HepG2 (cell line): ENCODE data around the gene CYP4B1. TPM values are rescaled to one million over a fixed set of nuclear protein-coding genes. Genes with fewer than 3 reads are reported as not detected.

Source experiments
- ATAC-seq: fragments of 200-7000 bp; cut with Tn5 transposase; 3 replicates; pipeline ENCODE4 v1.9.1; 2020; ENCODE audit warnings: mild to moderate bottlenecking, moderate library complexity
- BruUV-seq: library from RNA; stranded (reverse); fragments of 400-500 nt; replicated peaks from 2 replicates; lab custom pipeline; 2021; lab: Mats Ljungman, UMichigan
- CTCF ChIA-PET: fragments of 300-600 bp; formaldehyde crosslinking; extraction: SDS; loops from one replicate; lab custom pipeline; 2021; ENCODE audit warnings: low total read pairs, inconsistent platforms, low intra/inter-chr PET ratio; lab: Yijun Ruan, JAX
- POLR2A ChIA-PET: fragments of 350-600 bp; sonication (Branson Sonifier 250); formaldehyde crosslinking; loops from one replicate; lab custom pipeline; 2020; ENCODE audit warnings: antibody characterized with exemption, inconsistent platforms; lab: Yijun Ruan, JAX
- DNase-seq: peaks from one replicate; pipeline ENCODE4 v3.0.0-alpha.2; 2015; ENCODE audit warnings: low spot score
- FAIRE-seq: peaks from 3 replicates; lab custom pipeline; 2011; peaks lifted over from hg19 to GRCh38; lab: Jason Lieb, UNC
- H2AFZ ChIP-seq: one replicate; pipeline ENCODE4 v1.6.1; 2011; ENCODE audit warnings: low read length, inconsistent platforms
- H3K27ac ChIP-seq: fragments of 300-600 bp; 3 replicates; pipeline ENCODE4 v1.8.0; 2011; ENCODE audit warnings: mixed run types, mild to moderate bottlenecking, mixed read lengths, low read length, inconsistent platforms; ENCODE audit not compliant: insufficient read depth; ENCODE audit errors: extremely low read length
- H3K27me3 ChIP-seq, 2 experiments: fragments of 200-600 bp in 1 of 2; 2 replicates in 1 of 2; 3 replicates in 1 of 2; pipeline versions ENCODE4 v1.6.0 to v1.8.0; 2011; ENCODE audit warnings: low read length in 2 of 2, mild to moderate bottlenecking in 2 of 2, moderate library complexity in 2 of 2, inconsistent platforms in 1 of 2; ENCODE audit not compliant: insufficient read depth in 2 of 2, control insufficient read depth in 1 of 2
- H3K36me3 ChIP-seq, 2 experiments: fragments of 200-600 bp in 1 of 2; replicated peaks in 1 of 2; 2 replicates in 1 of 2; 3 replicates in 1 of 2; pipeline versions ENCODE4 v1.5.1 to v1.8.0; 2011; ENCODE audit warnings: low read length in 2 of 2, inconsistent platforms in 1 of 2; ENCODE audit not compliant: insufficient read depth in 2 of 2, control insufficient read depth in 1 of 2
- H3K4me1 ChIP-seq: 2 replicates; pipeline ENCODE4 v1.5.1; 2012; ENCODE audit warnings: low read length, inconsistent platforms; ENCODE audit not compliant: insufficient read depth
- H3K4me2 ChIP-seq: 2 replicates; pipeline ENCODE4 v1.6.0; 2011; ENCODE audit warnings: low read depth, low read length, inconsistent platforms
- H3K4me3 ChIP-seq, 3 experiments: fragments of 200-600 bp in 1 of 3; sonication (generic), shearing (Covaris generic) in 1 of 3; replicated peaks in 1 of 3; 2 replicates each; pipeline ENCODE4 v1.5.1; 2011 to 2016; ENCODE audit warnings: low read length in 3 of 3, inconsistent platforms in 2 of 3, low read depth in 2 of 3, mild to moderate bottlenecking in 2 of 3, control low read depth in 1 of 3, mixed read lengths in 1 of 3; ENCODE audit not compliant: insufficient read depth in 1 of 3
- H3K79me2 ChIP-seq: one replicate; pipeline ENCODE4 v1.6.1; 2011; ENCODE audit warnings: low read length, inconsistent platforms; ENCODE audit not compliant: insufficient read depth
- H3K9ac ChIP-seq: 2 replicates; pipeline ENCODE4 v1.6.0; 2011; ENCODE audit warnings: mild to moderate bottlenecking, low read depth, low read length, inconsistent platforms; ENCODE audit not compliant: insufficient read depth
- H3K9me3 ChIP-seq: 2 replicates; pipeline ENCODE4 v1.5.1; 2012; ENCODE audit warnings: mild to moderate bottlenecking, low read length
- H4K20me1 ChIP-seq: 2 replicates; pipeline ENCODE4 v1.6.0; 2011; ENCODE audit warnings: inconsistent platforms, mild to moderate bottlenecking, low read length, moderate library complexity; ENCODE audit not compliant: insufficient read depth
- ATF7-NPFF ChIP-seq: sonication (generic); formaldehyde crosslinking; IDR thresholded peaks from 2 replicates; pipeline ENCODE4 v1.8.1; 2023; ENCODE audit warnings: mild to moderate bottlenecking, low read depth, missing genetic modification reagents, moderate library complexity
- EED ChIP-seq: sonication (generic); formaldehyde crosslinking; IDR thresholded peaks from 2 replicates; pipeline ENCODE4 v1.5.0; 2020; ENCODE audit warnings: mild to moderate bottlenecking, missing genetic modification reagents
- GTF3A ChIP-seq: sonication (generic); formaldehyde crosslinking; conservative IDR thresholded peaks from 2 replicates; pipeline ENCODE4 v1.4.0; 2020; ENCODE audit warnings: mild to moderate bottlenecking, missing genetic modification reagents
- HNRNPLL ChIP-seq: fragments of 200-400 bp; formaldehyde crosslinking; IDR thresholded peaks from 2 replicates; pipeline ENCODE4 v1.6.1; 2017; ENCODE audit warnings: mild to moderate bottlenecking, low read depth, low read length; ENCODE audit not compliant: poor library complexity, severe bottlenecking
- IKZF4 ChIP-seq: sonication (generic); formaldehyde crosslinking; IDR thresholded peaks from 2 replicates; pipeline ENCODE4 v1.5.1; 2020; ENCODE audit warnings: borderline replicate concordance, mild to moderate bottlenecking, low read depth, missing genetic modification reagents; ENCODE audit errors: not compliant biosample characterization
- PHF20 ChIP-seq: sonication (generic); formaldehyde crosslinking; IDR thresholded peaks from 2 replicates; pipeline ENCODE4 v1.5.0; 2020; ENCODE audit warnings: mild to moderate bottlenecking, missing genetic modification reagents
- RBM22 ChIP-seq: fragments of 200-400 bp; formaldehyde crosslinking; optimal IDR thresholded peaks from 2 replicates; pipeline ENCODE3; 2017; ENCODE audit warnings: mild to moderate bottlenecking, low read length, moderate library complexity
- STAG1 ChIP-seq: sonication (generic); formaldehyde crosslinking; IDR thresholded peaks from 2 replicates; pipeline ENCODE4 v1.4.0; 2020; ENCODE audit warnings: missing genetic modification reagents
- TP53 ChIP-seq: sonication (generic); formaldehyde crosslinking; conservative IDR thresholded peaks from 2 replicates; pipeline ENCODE4 v1.4.0; 2020; ENCODE audit warnings: missing genetic modification reagents
- ZBTB3 ChIP-seq: sonication (generic); formaldehyde crosslinking; IDR thresholded peaks from 2 replicates; pipeline ENCODE4 v1.4.0; 2020; ENCODE audit warnings: low read depth, mild to moderate bottlenecking, moderate library complexity, missing genetic modification reagents, borderline replicate concordance
- ZIK1 ChIP-seq: sonication (generic); formaldehyde crosslinking; IDR thresholded peaks from 2 replicates; pipeline ENCODE4 v1.5.0; 2020; ENCODE audit warnings: mild to moderate bottlenecking, low read depth, missing genetic modification reagents, borderline replicate concordance
- ZNF225 ChIP-seq: sonication (generic); formaldehyde crosslinking; IDR thresholded peaks from 2 replicates; pipeline ENCODE4 v1.4.0; 2020; ENCODE audit warnings: mild to moderate bottlenecking, missing genetic modification reagents
- ZNF652 ChIP-seq: IDR thresholded peaks from 2 replicates; pipeline ENCODE4 v1.6.1; 2016; ENCODE audit warnings: low read depth, borderline replicate concordance
- ZNF660 ChIP-seq: sonication (generic); formaldehyde crosslinking; IDR thresholded peaks from 2 replicates; pipeline ENCODE4 v1.5.1; 2020; ENCODE audit warnings: mild to moderate bottlenecking, low read depth, missing genetic modification reagents, borderline replicate concordance
- ZNF781 ChIP-seq: sonication (generic); formaldehyde crosslinking; IDR thresholded peaks from 2 replicates; pipeline ENCODE4 v1.5.1; 2020; ENCODE audit warnings: borderline replicate concordance, mild to moderate bottlenecking, missing genetic modification reagents; ENCODE audit errors: not compliant biosample characterization
- ZSCAN25 ChIP-seq: sonication (generic); formaldehyde crosslinking; IDR thresholded peaks from 2 replicates; pipeline ENCODE4 v1.8.0; 2022; ENCODE audit warnings: mild to moderate bottlenecking, missing genetic modification reagents
- ZSCAN29 ChIP-seq: sonication (generic); formaldehyde crosslinking; conservative IDR thresholded peaks from 2 replicates; pipeline ENCODE4 v1.4.0; 2020; ENCODE audit warnings: mild to moderate bottlenecking, missing genetic modification reagents
- WGBS: methylation state at CpG from one replicate; pipeline ENCODE4 v1.1.6; 2017; ENCODE audit warnings: low lambda C conversion rate; 5-methylcytosine and 5-hydroxymethylcytosine counted together
- in situ Hi-C: cut with HindIII; loops from 2 replicates; pipeline ENCODE4 v1.10.0; 2017; ENCODE audit warnings: low pct_unique_long_range_greater_than_20kb; ENCODE audit not compliant: extremely low pct_ligation_motif_present
- intact Hi-C: fragments of 100-400 bp; cut with micrococcal nuclease; formaldehyde crosslinking; loops from one replicate; pipeline ENCODE4 v1.10.0; 2022; ENCODE audit not compliant: unreplicated experiment
- polyA plus RNA-seq, 8 experiments: library from polyadenylated mRNA; depleted of rRNA in 3 of 8; stranded (reverse) in 7 of 8; unstranded in 1 of 8; fragments of >200 nt; fragmentation: Illumina TruSeq in 4 of 8; extraction: Trizol in 4 of 8; gene quantifications; 2 replicates each; pipeline versions ENCODE4 v1.2.1 to v1.2.3, GENCODE V29; 2011 to 2016; ENCODE audit warnings: low read depth in 4 of 8, missing spikeins in 1 of 8, mixed read lengths in 1 of 8; ENCODE audit not compliant: insufficient read depth in 1 of 8
- total RNA-seq, 5 experiments: library from RNA; depleted of rRNA; stranded (reverse); fragments of >200 nt; fragmentation: Illumina TruSeq; extraction: Trizol; gene quantifications; 2 replicates each; pipeline ENCODE4 v1.2.3, GENCODE V29; 2016; ENCODE audit warnings: low read depth in 1 of 5
- TF ChIP-seq, protein P1 (sequence below): sonication (generic); formaldehyde crosslinking; IDR thresholded peaks from 2 replicates; pipeline ENCODE4 v1.4.0; 2020; ENCODE audit warnings: missing genetic modification reagents

CYP4B1 gene
- total and polyA plus RNA-seq, 2 of the 13 experiments (the other 11 are each of a cell fraction or from before 2014, with no cell fraction given), result 0.03 TPM; not detected in 1

DNA sequence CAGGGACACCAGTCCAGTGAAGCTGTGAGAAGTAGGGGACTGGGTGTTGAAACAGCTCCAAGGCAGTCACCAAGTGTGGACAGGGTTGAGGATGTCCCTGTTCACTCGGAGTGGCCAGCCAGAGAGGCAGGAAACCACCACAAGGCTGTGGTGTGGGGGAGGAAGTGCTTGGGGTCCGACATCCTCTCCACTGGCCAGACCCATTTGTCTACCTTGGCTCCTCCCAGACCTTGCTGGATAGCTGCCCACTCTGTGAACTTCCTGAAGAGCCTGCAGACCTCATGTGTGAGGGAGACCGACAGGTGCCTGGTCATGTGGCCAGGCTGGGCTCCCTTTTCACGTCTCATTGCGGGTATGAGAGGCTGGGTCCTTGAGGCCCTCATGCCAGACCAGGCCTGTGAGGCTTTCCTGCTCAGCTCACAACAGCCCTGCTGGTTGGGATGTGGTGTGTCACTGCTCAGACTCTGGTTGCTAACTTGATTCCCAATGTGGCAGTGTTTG, 21.8 kb downstream of the CYP4B1 start (continued):
- TF ChIP-seq, protein P1, sequence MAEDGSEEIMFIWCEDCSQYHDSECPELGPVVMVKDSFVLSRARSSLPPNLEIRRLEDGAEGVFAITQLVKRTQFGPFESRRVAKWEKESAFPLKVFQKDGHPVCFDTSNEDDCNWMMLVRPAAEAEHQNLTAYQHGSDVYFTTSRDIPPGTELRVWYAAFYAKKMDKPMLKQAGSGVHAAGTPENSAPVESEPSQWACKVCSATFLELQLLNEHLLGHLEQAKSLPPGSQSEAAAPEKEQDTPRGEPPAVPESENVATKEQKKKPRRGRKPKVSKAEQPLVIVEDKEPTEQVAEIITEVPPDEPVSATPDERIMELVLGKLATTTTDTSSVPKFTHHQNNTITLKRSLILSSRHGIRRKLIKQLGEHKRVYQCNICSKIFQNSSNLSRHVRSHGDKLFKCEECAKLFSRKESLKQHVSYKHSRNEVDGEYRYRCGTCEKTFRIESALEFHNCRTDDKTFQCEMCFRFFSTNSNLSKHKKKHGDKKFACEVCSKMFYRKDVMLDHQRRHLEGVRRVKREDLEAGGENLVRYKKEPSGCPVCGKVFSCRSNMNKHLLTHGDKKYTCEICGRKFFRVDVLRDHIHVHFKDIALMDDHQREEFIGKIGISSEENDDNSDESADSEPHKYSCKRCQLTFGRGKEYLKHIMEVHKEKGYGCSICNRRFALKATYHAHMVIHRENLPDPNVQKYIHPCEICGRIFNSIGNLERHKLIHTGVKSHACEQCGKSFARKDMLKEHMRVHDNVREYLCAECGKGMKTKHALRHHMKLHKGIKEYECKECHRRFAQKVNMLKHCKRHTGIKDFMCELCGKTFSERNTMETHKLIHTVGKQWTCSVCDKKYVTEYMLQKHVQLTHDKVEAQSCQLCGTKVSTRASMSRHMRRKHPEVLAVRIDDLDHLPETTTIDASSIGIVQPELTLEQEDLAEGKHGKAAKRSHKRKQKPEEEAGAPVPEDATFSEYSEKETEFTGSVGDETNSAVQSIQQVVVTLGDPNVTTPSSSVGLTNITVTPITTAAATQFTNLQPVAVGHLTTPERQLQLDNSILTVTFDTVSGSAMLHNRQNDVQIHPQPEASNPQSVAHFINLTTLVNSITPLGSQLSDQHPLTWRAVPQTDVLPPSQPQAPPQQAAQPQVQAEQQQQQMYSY (CRISPR knock-in tag), result no peak
- TF ChIP-seq GTF3A (CRISPR knock-in tag) (no peak), PHF20 (CRISPR knock-in tag) (no peak)

DNA sequence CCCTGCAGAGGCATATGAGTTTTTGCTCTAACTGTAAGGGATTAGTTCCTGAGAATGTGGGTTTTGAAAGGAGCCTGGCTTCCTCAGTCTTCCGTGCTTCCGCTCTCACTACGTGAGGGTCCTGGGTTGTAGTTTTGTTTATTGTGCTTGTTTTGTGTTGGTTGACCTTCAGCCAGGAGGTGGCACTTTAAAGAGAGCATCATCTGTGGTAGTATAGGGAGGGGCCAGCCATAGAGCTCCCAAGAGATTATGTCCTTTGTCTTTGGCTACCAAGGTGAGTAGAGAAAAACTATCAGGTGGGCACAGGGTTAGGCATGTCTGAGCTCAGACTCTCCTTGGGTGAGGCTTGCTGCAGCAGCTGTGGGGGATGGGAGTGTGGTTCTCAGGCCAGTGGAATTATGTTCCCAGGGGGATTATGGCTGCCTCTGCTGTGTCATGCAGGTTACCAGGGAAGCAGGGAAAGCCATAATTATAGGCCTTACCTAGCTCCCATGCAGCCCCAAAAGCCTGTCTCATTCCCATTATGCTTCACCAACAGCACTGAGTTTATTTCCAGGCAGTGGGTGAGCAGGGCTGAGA, 23.5 kb downstream of the CYP4B1 start:
- Histone ChIP-seq H3K4me1 (no peaks in the 10 kb centered on the region), H3K9ac (no peak overlapping the region), H3K27ac (no peak overlapping the region), H2AFZ (no peak overlapping the region), H3K79me2 (no peaks in the 10 kb centered on the region), H4K20me1 (no peaks in the 10 kb centered on the region), H3K36me3 (no peaks in the 10 kb centered on the region), H3K9me3 (no peaks in the 10 kb centered on the region), H3K27me3 (no peaks in the 10 kb centered on the region), H3K4me2 (no peak overlapping the region), H3K4me3 (no peak overlapping the region)
- FAIRE-seq (no peak), DNase-seq (no peak), ATAC-seq (no peak)
- BruUV-seq, result no TSS peak
- 74% methylated on average over 3 of the region's 3 CpGs for WGBS
- in situ Hi-C loops, result no loop called here
- POLR2A ChIA-PET, result no interaction called here
- intact Hi-C loops, result no loop called here
- CTCF ChIA-PET, result no interaction called here
- TF ChIP-seq ZNF652, result no peak
- no peak for TF ChIP-seq RBM22
- TF ChIP-seq STAG1 (CRISPR knock-in tag), result no peak
- TF ChIP-seq IKZF4 (CRISPR knock-in tag), result no peak
- TF ChIP-seq ZIK1, result no peak
- no peak for TF ChIP-seq EED (CRISPR knock-in tag)
- no peak for TF ChIP-seq TP53 (CRISPR knock-in tag)
- TF ChIP-seq ZSCAN29, result no peak
- TF ChIP-seq ZBTB3 (CRISPR knock-in tag), result no peak
- no peak for TF ChIP-seq ZNF781
- TF ChIP-seq ZSCAN25, result no peak
- TF ChIP-seq HNRNPLL, result no peak
- TF ChIP-seq ATF7-NPFF, result no peak
- no peak for TF ChIP-seq ZNF660 (CRISPR knock-in tag)
- no peak for TF ChIP-seq ZNF225 (CRISPR knock-in tag)
